Subcutaneous adipose tissue (tissue), 4 donors: Measurements from ENCODE around the gene NUDT10. TPM values are rescaled to one million over a fixed set of nuclear protein-coding genes. Genes with fewer than 3 reads are reported as not detected.

Source experiments
- total RNA-seq, 4 donors: library from RNA; depleted of rRNA; stranded (reverse); fragments of >200 nt; gene quantifications; one replicate each; pipeline ENCODE4 v1.1.0, GENCODE V29; 2016
- TF ChIP-seq, protein P1 (sequence below): fragments of 450-650 bp; IDR thresholded peaks from one replicate; pipeline ENCODE4 v1.5.1; 2016; ENCODE audit warnings: low read depth, mild to moderate bottlenecking, control low read depth, antibody characterized with exemption, moderate library complexity

Gene NUDT10
- total RNA-seq, result under 1 TPM in 2 of 4 donors, not detected in 2; 0.33 to 0.88 TPM

- TF ChIP-seq, protein P1, sequence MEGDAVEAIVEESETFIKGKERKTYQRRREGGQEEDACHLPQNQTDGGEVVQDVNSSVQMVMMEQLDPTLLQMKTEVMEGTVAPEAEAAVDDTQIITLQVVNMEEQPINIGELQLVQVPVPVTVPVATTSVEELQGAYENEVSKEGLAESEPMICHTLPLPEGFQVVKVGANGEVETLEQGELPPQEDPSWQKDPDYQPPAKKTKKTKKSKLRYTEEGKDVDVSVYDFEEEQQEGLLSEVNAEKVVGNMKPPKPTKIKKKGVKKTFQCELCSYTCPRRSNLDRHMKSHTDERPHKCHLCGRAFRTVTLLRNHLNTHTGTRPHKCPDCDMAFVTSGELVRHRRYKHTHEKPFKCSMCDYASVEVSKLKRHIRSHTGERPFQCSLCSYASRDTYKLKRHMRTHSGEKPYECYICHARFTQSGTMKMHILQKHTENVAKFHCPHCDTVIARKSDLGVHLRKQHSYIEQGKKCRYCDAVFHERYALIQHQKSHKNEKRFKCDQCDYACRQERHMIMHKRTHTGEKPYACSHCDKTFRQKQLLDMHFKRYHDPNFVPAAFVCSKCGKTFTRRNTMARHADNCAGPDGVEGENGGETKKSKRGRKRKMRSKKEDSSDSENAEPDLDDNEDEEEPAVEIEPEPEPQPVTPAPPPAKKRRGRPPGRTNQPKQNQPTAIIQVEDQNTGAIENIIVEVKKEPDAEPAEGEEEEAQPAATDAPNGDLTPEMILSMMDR, result no peak
These were observed at the start of gene NUDT10 for GRCh38 chrX:51332188-51332942. Gene NUDT10 (plus strand): TSS chrX:51332822. CDS start chrX:51332966, 144 bp downstream.

GRCh38 chrX:51292421-51292820 is 40.2 kb upstream of the NUDT10 start:
- TF ChIP-seq, protein P1, result no peak

DNA sequence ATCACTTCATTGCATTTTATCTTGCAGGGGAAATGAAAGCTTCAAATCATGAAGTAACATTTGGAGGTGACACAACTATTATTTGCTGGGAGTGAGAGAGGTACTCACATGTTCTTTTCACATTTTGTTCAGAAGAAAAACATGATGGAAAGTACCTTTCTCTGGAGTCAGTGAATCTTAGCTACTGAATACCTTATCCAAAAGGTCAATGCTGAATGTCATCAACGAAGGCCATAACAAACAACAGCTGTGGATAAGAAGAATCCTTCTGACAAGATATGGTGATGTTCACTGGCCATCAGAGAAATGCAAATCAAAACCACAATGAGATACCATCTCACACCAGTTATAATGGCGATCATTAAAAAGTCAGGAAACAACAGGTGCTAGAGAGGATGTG is 36.5 kb upstream of the NUDT10 start:
- TF ChIP-seq, protein P1, result no peak

GRCh38 chrX:51316271-51316670 is 16.4 kb upstream of the NUDT10 start:
- TF ChIP-seq, protein P1, result no peak

GRCh38 chrX:51334276-51334675 is 1.7 kb downstream of the NUDT10 start:
- TF ChIP-seq, protein P1, result no peak

DNA sequence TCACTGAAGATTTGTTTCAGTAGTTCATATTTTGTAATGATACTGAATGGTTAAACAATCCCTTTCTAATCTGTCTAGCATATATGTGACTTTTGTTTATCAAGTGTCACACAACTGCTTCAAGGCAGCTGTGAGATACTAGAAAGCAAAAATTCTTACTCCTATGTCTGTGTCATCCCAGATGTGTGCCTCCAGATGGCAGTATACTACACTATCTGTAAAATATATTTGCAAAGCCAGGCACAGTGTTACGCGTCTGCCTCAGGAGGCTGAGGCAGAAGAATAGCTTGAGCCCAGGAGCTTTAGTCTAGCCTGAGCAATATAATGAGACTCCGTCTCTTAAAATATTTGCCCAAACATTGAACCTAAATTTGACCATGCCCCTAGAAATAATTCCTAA is 4.0 kb downstream of the NUDT10 start:
- TF ChIP-seq, protein P1, result no peak

DNA sequence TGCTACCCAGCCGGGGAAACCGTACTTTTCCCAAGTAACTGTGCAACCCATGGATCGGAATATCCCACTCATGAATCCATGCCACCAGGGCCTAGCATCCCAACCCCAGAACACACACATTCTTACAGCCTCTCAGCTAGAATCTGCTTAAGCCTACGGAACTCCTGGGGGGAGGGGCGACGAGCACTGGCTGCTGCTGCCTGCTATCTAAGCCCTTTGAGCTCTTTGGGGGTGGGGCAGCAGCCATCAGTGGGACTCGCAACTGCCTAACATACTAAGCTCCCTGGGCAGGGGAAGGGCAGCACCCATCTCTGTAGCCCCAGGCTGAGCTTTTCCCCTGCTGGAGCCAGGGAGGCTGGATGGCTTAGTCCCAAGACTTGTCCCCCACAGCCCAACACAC is 28.6 kb downstream of the NUDT10 start:
- TF ChIP-seq, protein P1, result no peak
